Neural cell (in vitro differentiated cells): ENCODE measurements around the gene ESD. TPM values are rescaled to one million over a fixed set of nuclear protein-coding genes. Genes with fewer than 3 reads are reported as not detected.

ENCODE experiments used
- H2AFZ ChIP-seq: fragments of 200-600, 300-800 bp; sonication (generic), shearing (Covaris generic); 2 replicates; pipeline ENCODE4 v1.6.0; 2014; ENCODE audit warnings: low read depth, mild to moderate bottlenecking, antibody characterized with exemption, low read length, moderate library complexity
- H3F3A ChIP-seq: fragments of 200-600 bp; shearing (Covaris generic); 2 replicates; pipeline ENCODE4 v1.6.1; 2016; ENCODE audit warnings: mild to moderate bottlenecking, moderate library complexity, mixed read lengths, antibody characterized with exemption, low read length; ENCODE audit not compliant: insufficient read depth, poor library complexity, severe bottlenecking
- H3K27ac ChIP-seq: fragments of 200-600, 300-800 bp; sonication (generic), shearing (Covaris generic); 2 replicates; pipeline ENCODE4 v1.5.1; 2014; ENCODE audit warnings: mild to moderate bottlenecking, low read length, moderate library complexity
- H3K27me3 ChIP-seq: fragments of 300-800, 200-600 bp; sonication (generic), shearing (Covaris generic); 2 replicates; pipeline ENCODE4 v1.6.0; 2014; ENCODE audit warnings: mild to moderate bottlenecking, low read depth, low read length, moderate library complexity; ENCODE audit not compliant: insufficient read depth
- H3K36me3 ChIP-seq: fragments of 300-800, 200-600 bp; sonication (generic), shearing (Covaris generic); 2 replicates; pipeline ENCODE4 v1.5.1; 2014; ENCODE audit warnings: mild to moderate bottlenecking, antibody characterized with exemption, low read length, moderate library complexity; ENCODE audit not compliant: insufficient read depth
- H3K4me2 ChIP-seq: fragments of 300-800, 200-600 bp; sonication (generic), shearing (Covaris generic); 2 replicates; pipeline ENCODE4 v1.6.0; 2014; ENCODE audit warnings: mild to moderate bottlenecking, low read length
- H3K4me3 ChIP-seq: fragments of 300-800, 200-600 bp; sonication (generic), shearing (Covaris generic); 2 replicates; pipeline ENCODE4 v1.5.1; 2014; ENCODE audit warnings: mild to moderate bottlenecking, low read length, moderate library complexity
- H3K79me2 ChIP-seq: fragments of 200-600 bp; shearing (Covaris generic); replicated peaks from 2 replicates; pipeline ENCODE4 v1.6.0; 2014; ENCODE audit warnings: mild to moderate bottlenecking, low read length, moderate library complexity; ENCODE audit not compliant: insufficient read depth
- H3K9ac ChIP-seq: fragments of 300-800, 200-600 bp; sonication (generic), shearing (Covaris generic); 2 replicates; pipeline ENCODE4 v1.6.1; 2016; ENCODE audit warnings: mild to moderate bottlenecking, low read length, mixed read lengths
- H3K9me2 ChIP-seq: fragments of 200-600 bp; shearing (Covaris generic); 2 replicates; pipeline ENCODE4 v1.6.1; 2016; ENCODE audit warnings: mild to moderate bottlenecking, low read length, mixed read lengths; ENCODE audit not compliant: insufficient read depth
- H3K9me3 ChIP-seq: fragments of 200-600, 300-800 bp; sonication (generic), shearing (Covaris generic); 2 replicates; pipeline ENCODE4 v1.6.1; 2016; ENCODE audit warnings: mild to moderate bottlenecking, mixed run types, low read length, moderate library complexity, mixed read lengths
- H4K20me1 ChIP-seq: fragments of 200-600 bp; shearing (Covaris generic); 2 replicates; pipeline ENCODE4 v1.6.1; 2016; ENCODE audit warnings: mild to moderate bottlenecking, mixed run types; ENCODE audit not compliant: insufficient read depth
- EP300 ChIP-seq: fragments of 450-650 bp; conservative IDR thresholded peaks from 2 replicates; pipeline ENCODE4 v1.6.1; 2014; ENCODE audit warnings: antibody characterized with exemption, mild to moderate bottlenecking, moderate library complexity; ENCODE audit not compliant: poor library complexity, severe bottlenecking
- EZH2 ChIP-seq: fragments of 200-600, 300-800 bp; shearing (Covaris generic), sonication (generic); IDR thresholded peaks from 2 replicates; pipeline ENCODE4 v1.6.1; 2014; ENCODE audit warnings: antibody characterized with exemption, low read length, borderline replicate concordance, mild to moderate bottlenecking; ENCODE audit not compliant: insufficient read depth, poor library complexity, severe bottlenecking
- MXI1 ChIP-seq: fragments of 450-650 bp; conservative IDR thresholded peaks from 2 replicates; pipeline ENCODE4 v1.6.1; 2014; ENCODE audit warnings: antibody characterized with exemption, mild to moderate bottlenecking; ENCODE audit not compliant: poor library complexity, severe bottlenecking
- POLR2AphosphoS5 ChIP-seq: IDR thresholded peaks from 2 replicates; pipeline ENCODE4 v1.6.1; 2012
- RAD21 ChIP-seq: fragments of 450-650 bp; conservative IDR thresholded peaks from 2 replicates; pipeline ENCODE4 v1.6.1; 2014; ENCODE audit warnings: antibody characterized with exemption, mild to moderate bottlenecking, moderate library complexity
- SMC3 ChIP-seq: fragments of 450-650 bp; conservative IDR thresholded peaks from 2 replicates; pipeline ENCODE4 v1.6.1; 2014; ENCODE audit warnings: antibody characterized with exemption, mild to moderate bottlenecking, moderate library complexity; ENCODE audit not compliant: poor library complexity
- TAF1 ChIP-seq: IDR thresholded peaks from 2 replicates; pipeline ENCODE4 v1.6.1; 2012; ENCODE audit warnings: low read depth
- polyA plus RNA-seq: library from polyadenylated mRNA; depleted of rRNA; stranded (reverse); fragments of >200 nt; gene quantifications from 2 replicates; pipeline ENCODE4 v1.2.3, GENCODE V29; 2014
- TF ChIP-seq, protein P1 (sequence below): IDR thresholded peaks from 2 replicates; pipeline ENCODE4 v1.6.1; 2012; ENCODE audit warnings: borderline replicate concordance
- TF ChIP-seq, protein P2 (sequence below): fragments of 450-650 bp; IDR thresholded peaks from 2 replicates; pipeline ENCODE4 v1.5.1; 2014; ENCODE audit warnings: antibody characterized with exemption, mild to moderate bottlenecking, moderate library complexity; ENCODE audit not compliant: poor library complexity, severe bottlenecking

ESD gene
- polyA plus RNA-seq, 1 donor from 2014 or later, result 94.6 TPM

DNA sequence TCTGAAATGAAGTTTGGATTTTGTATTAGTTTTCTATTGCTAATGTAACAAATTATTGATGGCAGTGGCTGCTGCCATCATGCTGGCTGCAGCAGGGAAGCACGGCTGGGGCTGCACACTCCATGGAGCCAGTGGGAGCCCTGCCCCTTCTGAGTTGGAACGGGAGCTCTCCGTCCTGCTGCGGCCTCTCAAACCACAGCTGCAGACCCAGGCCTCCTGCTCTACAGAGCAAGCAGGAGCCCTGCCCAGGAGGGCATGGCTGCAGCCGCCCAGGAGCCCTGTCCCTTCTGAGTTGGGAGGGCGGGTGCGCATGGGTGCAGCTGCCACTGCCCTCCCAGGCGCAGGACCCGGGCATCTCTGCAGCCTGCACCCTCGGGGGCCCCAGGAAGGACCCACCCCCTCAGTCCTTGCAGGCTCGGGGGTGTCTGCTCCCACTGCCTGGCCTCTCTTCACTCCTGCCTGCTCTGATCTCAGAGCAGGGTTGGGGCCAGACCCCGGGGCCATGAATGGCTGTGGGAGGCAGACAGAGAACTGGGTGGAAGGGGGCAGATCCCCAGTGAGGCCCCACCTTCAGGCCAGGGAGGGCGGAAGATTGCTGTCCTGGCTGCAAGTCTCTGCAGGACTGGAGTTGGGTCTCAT, 21.0 kb upstream of the ESD start:
- Histone ChIP-seq H3K9me3 (no peaks in the 10 kb centered on the region), H3K9ac (no peak overlapping the region), H2AFZ (no peak overlapping the region)

DNA sequence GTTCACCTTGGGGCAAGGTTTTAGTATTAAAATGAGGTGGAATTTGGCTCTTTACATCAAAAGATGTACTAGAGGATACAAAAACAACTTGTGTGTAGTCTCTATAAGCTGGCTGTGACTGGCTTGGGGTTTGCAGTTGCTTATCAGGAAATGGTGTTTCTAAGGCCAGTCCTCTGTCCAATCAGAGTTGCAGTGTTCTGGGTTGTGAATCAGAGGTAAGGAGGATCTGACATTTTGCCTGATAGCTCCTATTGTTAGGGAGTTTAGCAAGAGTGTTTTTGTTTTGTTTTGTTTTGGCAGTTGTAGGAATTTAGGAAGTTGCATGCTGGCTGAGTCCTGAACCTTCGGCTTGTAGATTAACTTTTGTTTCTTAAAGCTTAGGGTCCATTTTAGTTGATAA, 20.1 kb upstream of the ESD start:
- H3K36me3 ChIP-seq, result no peaks in the 10 kb centered on the region
- no peak overlapping the region for H3K9ac ChIP-seq
- H2AFZ ChIP-seq, result no peak overlapping the region

More for the DNA sequence above, 21.0 kb upstream of the ESD start:
- H3K36me3 ChIP-seq, result no peaks in the 10 kb centered on the region
- no peaks in the 10 kb centered on the region for H3K27me3 ChIP-seq
- no peak overlapping the region for H3K4me2 ChIP-seq
- no peaks in the 10 kb centered on the region for H3F3A ChIP-seq
- no peak overlapping the region for H3K4me3 ChIP-seq
- H3K79me2 ChIP-seq, result no peaks in the 10 kb centered on the region
- TF ChIP-seq TAF1, result no peak
- H3K27ac ChIP-seq, result no peak overlapping the region
- no peaks in the 10 kb centered on the region for H3K9me2 ChIP-seq
- H4K20me1 ChIP-seq, result no peaks in the 10 kb centered on the region

More for the DNA sequence above, 20.1 kb upstream of the ESD start:
- Histone ChIP-seq H3K27ac (no peak overlapping the region), H3K9me3 (peaks cover 3% of the 10 kb centered on the region), H3K79me2 (no peaks in the 10 kb centered on the region), H3K27me3 (no peaks in the 10 kb centered on the region), H3K4me3 (no peak overlapping the region), H3K4me2 (no peak overlapping the region), H3K9me2 (no peaks in the 10 kb centered on the region), H4K20me1 (no peaks in the 10 kb centered on the region), H3F3A (no peaks in the 10 kb centered on the region)
- TF ChIP-seq EZH2, result no peak
- TF ChIP-seq, protein P1, sequence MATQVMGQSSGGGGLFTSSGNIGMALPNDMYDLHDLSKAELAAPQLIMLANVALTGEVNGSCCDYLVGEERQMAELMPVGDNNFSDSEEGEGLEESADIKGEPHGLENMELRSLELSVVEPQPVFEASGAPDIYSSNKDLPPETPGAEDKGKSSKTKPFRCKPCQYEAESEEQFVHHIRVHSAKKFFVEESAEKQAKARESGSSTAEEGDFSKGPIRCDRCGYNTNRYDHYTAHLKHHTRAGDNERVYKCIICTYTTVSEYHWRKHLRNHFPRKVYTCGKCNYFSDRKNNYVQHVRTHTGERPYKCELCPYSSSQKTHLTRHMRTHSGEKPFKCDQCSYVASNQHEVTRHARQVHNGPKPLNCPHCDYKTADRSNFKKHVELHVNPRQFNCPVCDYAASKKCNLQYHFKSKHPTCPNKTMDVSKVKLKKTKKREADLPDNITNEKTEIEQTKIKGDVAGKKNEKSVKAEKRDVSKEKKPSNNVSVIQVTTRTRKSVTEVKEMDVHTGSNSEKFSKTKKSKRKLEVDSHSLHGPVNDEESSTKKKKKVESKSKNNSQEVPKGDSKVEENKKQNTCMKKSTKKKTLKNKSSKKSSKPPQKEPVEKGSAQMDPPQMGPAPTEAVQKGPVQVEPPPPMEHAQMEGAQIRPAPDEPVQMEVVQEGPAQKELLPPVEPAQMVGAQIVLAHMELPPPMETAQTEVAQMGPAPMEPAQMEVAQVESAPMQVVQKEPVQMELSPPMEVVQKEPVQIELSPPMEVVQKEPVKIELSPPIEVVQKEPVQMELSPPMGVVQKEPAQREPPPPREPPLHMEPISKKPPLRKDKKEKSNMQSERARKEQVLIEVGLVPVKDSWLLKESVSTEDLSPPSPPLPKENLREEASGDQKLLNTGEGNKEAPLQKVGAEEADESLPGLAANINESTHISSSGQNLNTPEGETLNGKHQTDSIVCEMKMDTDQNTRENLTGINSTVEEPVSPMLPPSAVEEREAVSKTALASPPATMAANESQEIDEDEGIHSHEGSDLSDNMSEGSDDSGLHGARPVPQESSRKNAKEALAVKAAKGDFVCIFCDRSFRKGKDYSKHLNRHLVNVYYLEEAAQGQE, result no peak
- no peak for TF ChIP-seq SMC3
- TF ChIP-seq TAF1, result no peak
- TF ChIP-seq EP300, result no peak
- TF ChIP-seq MXI1, result no peak
- TF ChIP-seq RAD21, result no peak
- TF ChIP-seq POLR2AphosphoS5, result no peak
- TF ChIP-seq, protein P2, sequence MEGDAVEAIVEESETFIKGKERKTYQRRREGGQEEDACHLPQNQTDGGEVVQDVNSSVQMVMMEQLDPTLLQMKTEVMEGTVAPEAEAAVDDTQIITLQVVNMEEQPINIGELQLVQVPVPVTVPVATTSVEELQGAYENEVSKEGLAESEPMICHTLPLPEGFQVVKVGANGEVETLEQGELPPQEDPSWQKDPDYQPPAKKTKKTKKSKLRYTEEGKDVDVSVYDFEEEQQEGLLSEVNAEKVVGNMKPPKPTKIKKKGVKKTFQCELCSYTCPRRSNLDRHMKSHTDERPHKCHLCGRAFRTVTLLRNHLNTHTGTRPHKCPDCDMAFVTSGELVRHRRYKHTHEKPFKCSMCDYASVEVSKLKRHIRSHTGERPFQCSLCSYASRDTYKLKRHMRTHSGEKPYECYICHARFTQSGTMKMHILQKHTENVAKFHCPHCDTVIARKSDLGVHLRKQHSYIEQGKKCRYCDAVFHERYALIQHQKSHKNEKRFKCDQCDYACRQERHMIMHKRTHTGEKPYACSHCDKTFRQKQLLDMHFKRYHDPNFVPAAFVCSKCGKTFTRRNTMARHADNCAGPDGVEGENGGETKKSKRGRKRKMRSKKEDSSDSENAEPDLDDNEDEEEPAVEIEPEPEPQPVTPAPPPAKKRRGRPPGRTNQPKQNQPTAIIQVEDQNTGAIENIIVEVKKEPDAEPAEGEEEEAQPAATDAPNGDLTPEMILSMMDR, result no peak
